SK-N-MC (cell line): ENCODE measurements around the gene TMEM8B.

Experiments used
- EZH2 ChIP-seq: fragments of 200-600 bp; sonication (generic); IDR thresholded peaks from one replicate; pipeline ENCODE4 v1.6.1; 2017; ENCODE audit warnings: antibody characterized with exemption
- FOXP2 ChIP-seq: optimal IDR thresholded peaks from 2 replicates; pipeline ENCODE3; 2011; ENCODE audit warnings: mild to moderate bottlenecking, moderate library complexity; ENCODE audit not compliant: insufficient read depth; ENCODE audit errors: extremely low read length, control extremely low read depth
- POLR2AphosphoS5 ChIP-seq: IDR thresholded peaks from 2 replicates; pipeline ENCODE4 v1.6.1; 2012; ENCODE audit warnings: mild to moderate bottlenecking, low read depth, low read length, borderline replicate concordance

DNA sequence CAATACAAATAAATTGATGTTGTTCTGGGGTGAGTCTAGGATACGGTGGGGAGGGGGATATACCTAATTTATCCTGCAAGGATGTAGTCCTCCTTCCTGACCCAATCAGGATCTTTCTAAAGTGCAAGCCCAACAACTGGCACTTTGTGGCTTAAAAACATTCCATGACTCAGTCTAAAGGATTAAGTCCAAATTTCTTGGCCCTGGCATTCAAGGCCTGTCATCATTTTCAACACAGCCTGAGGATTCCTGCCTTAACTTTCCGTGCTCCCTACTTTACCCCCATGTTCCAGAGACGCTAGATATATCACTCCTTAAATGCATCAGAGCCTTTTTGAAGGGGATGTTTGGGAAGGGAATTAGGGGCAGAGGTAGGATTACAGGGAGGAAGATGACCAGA lies 1.5 kb upstream of the TMEM8B start:
- no peak for TF ChIP-seq POLR2AphosphoS5
- no peak for TF ChIP-seq EZH2
- no peak for TF ChIP-seq FOXP2
